HCT116 (cell line): ENCODE measurements around the gene DIP2A. TPM values are rescaled to one million over a fixed set of nuclear protein-coding genes. Genes with fewer than 3 reads are reported as not detected.

ENCODE experiments used
- ATAC-seq: fragments of 200-7000 bp; cut with Tn5 transposase; 2 replicates; pipeline ENCODE4 v1.9.1; 2020; ENCODE audit warnings: mild to moderate bottlenecking, moderate library complexity
- BruUV-seq: library from RNA; stranded (reverse); fragments of 400-500 nt; replicated peaks from 2 replicates; lab custom pipeline; 2021; lab: Mats Ljungman, UMichigan
- CTCF ChIA-PET: fragments of 300-600 bp; sonication (Branson Sonifier 250); formaldehyde crosslinking; loops from one replicate; lab custom pipeline; 2021; ENCODE audit warnings: antibody characterized with exemption; lab: Charles Lee
- POLR2A ChIA-PET: fragments of 300-600, 350-600 bp; sonication (Branson Sonifier 250); formaldehyde crosslinking; loops from one replicate; lab custom pipeline; 2021; ENCODE audit warnings: antibody characterized with exemption; lab: Charles Lee
- RAD21 ChIA-PET, 2 experiments: fragments of 300-600 bp; sonication (Branson Sonifier 250); formaldehyde crosslinking; loops; one replicate each; lab custom pipeline; 2023; ENCODE audit warnings: low total read pairs in 2 of 2; ENCODE audit not compliant: uncharacterized antibody in 2 of 2, unreplicated experiment in 2 of 2, low non-redundant PET in 1 of 2; lab: Charles Lee
- DNase-seq: peaks from one replicate; pipeline ENCODE4 v3.0.0-alpha.2; 2010; ENCODE audit warnings: low read depth, low spot score
- H2AFZ ChIP-seq: fragments of 200-600 bp; shearing (Covaris generic), sonication (generic); 2 replicates; pipeline ENCODE4 v1.6.1; 2017; ENCODE audit warnings: low read depth, mixed run types, mixed read lengths, antibody characterized with exemption, low read length; ENCODE audit not compliant: poor library complexity, severe bottlenecking
- H3K27ac ChIP-seq: 2 replicates; pipeline ENCODE4 v1.5.1; 2012; ENCODE audit warnings: low read depth, low read length
- H3K27me3 ChIP-seq: fragments of 200-600 bp; sonication (generic); 2 replicates; pipeline ENCODE4 v1.6.1; 2016; ENCODE audit warnings: mixed run types, low read length, mixed read lengths; ENCODE audit not compliant: insufficient read depth
- H3K36me3 ChIP-seq, 2 experiments: fragments of 200-500 bp in 1 of 2; fragments of 200-600 bp in 1 of 2; sonication (Bioruptor generic) in 1 of 2; sonication (generic) in 1 of 2; 2 replicates each; pipeline versions ENCODE4 v1.5.1 to v1.6.1; 2014 to 2016; ENCODE audit warnings: low read length in 2 of 2, inconsistent platforms in 1 of 2, mixed read lengths in 1 of 2, mixed run types in 1 of 2; ENCODE audit not compliant: insufficient read depth in 2 of 2, control insufficient read depth in 1 of 2
- H3K4me1 ChIP-seq, 2 experiments: fragments of 200-600 bp in 1 of 2; sonication (generic) in 1 of 2; 2 replicates each; pipeline versions ENCODE4 v1.5.1 to v1.6.1; 2012 to 2017; ENCODE audit warnings: low read length in 2 of 2, inconsistent platforms in 1 of 2, mild to moderate bottlenecking in 1 of 2, mixed read lengths in 1 of 2, mixed run types in 1 of 2, moderate library complexity in 1 of 2; ENCODE audit not compliant: insufficient read depth in 2 of 2, control insufficient read depth in 1 of 2
- H3K4me2 ChIP-seq: fragments of 200-600 bp; sonication (generic); 2 replicates; pipeline ENCODE4 v1.6.1; 2017; ENCODE audit warnings: mixed run types, low read length, mixed read lengths
- H3K4me3 ChIP-seq, 2 experiments: fragments of 200-600 bp in 1 of 2; sonication (generic) in 1 of 2; replicated peaks in 1 of 2; 2 replicates each; pipeline ENCODE4 v1.5.1; 2011 to 2016; ENCODE audit warnings: low read length in 2 of 2, control low read depth in 1 of 2, low read depth in 1 of 2, mild to moderate bottlenecking in 1 of 2, mixed read lengths in 1 of 2, mixed run types in 1 of 2
- H3K79me2 ChIP-seq: fragments of 200-600 bp; sonication (generic); 2 replicates; pipeline ENCODE4 v1.6.1; 2017; ENCODE audit warnings: mild to moderate bottlenecking, mixed run types, low read length, moderate library complexity, mixed read lengths; ENCODE audit not compliant: insufficient read depth
- H3K9ac ChIP-seq: fragments of 200-600 bp; sonication (generic); 2 replicates; pipeline ENCODE4 v1.6.1; 2016; ENCODE audit warnings: low read length, mixed read lengths
- H3K9me2 ChIP-seq: fragments of 200-600 bp; sonication (generic), shearing (Covaris generic); 2 replicates; pipeline ENCODE4 v1.6.1; 2017; ENCODE audit warnings: mixed run types, mild to moderate bottlenecking, moderate library complexity; ENCODE audit not compliant: insufficient read depth
- H3K9me3 ChIP-seq, 2 experiments: fragments of 200-500 bp in 1 of 2; fragments of 200-600 bp in 1 of 2; sonication (Bioruptor generic) in 1 of 2; sonication (generic) in 1 of 2; 2 replicates each; pipeline ENCODE4 v1.6.1; 2014 to 2017; ENCODE audit warnings: low read length in 2 of 2, mixed read lengths in 2 of 2, inconsistent platforms in 1 of 2, low read depth in 1 of 2, mild to moderate bottlenecking in 1 of 2, mixed run types in 1 of 2, moderate library complexity in 1 of 2; ENCODE audit not compliant: control insufficient read depth in 1 of 2, insufficient read depth in 1 of 2
- H4K20me1 ChIP-seq: fragments of 200-600 bp; sonication (generic), shearing (Covaris generic); 2 replicates; pipeline ENCODE4 v1.6.1; 2017; ENCODE audit warnings: mixed run types, mild to moderate bottlenecking, moderate library complexity; ENCODE audit not compliant: insufficient read depth
- CBX3 ChIP-seq: IDR thresholded peaks from 2 replicates; pipeline ENCODE4 v1.6.1; 2012; ENCODE audit warnings: low read depth
- CEBPB ChIP-seq: IDR thresholded peaks from 2 replicates; pipeline ENCODE4 v1.6.1; 2012; ENCODE audit warnings: low read depth
- ELF1 ChIP-seq: IDR thresholded peaks from 2 replicates; pipeline ENCODE4 v1.6.1; 2012; ENCODE audit warnings: low read depth, borderline replicate concordance
- EZH2 ChIP-seq: fragments of 200-600 bp; sonication (generic); IDR thresholded peaks from 2 replicates; pipeline ENCODE4 v1.6.1; 2017; ENCODE audit warnings: antibody characterized with exemption, mixed run types
- EZH2phosphoT487 ChIP-seq: fragments of 200-600 bp; IDR thresholded peaks from 2 replicates; pipeline ENCODE4 v1.6.1; 2018; ENCODE audit warnings: antibody characterized with exemption, borderline replicate concordance
- FOSL1 ChIP-seq: IDR thresholded peaks from 2 replicates; pipeline ENCODE4 v1.6.1; 2012; ENCODE audit warnings: low read depth
- MAX ChIP-seq: IDR thresholded peaks from 2 replicates; pipeline ENCODE4 v1.6.1; 2012
- POLR2AphosphoS5 ChIP-seq: IDR thresholded peaks from 2 replicates; pipeline ENCODE4 v1.6.1; 2011; ENCODE audit warnings: mild to moderate bottlenecking, low read depth, low read length, moderate library complexity
- REST ChIP-seq: IDR thresholded peaks from 2 replicates; pipeline ENCODE4 v1.6.1; 2012; ENCODE audit warnings: low read depth
- SP1 ChIP-seq: IDR thresholded peaks from 2 replicates; pipeline ENCODE4 v1.6.1; 2012; ENCODE audit warnings: low read depth
- SRF ChIP-seq: IDR thresholded peaks from 2 replicates; pipeline ENCODE4 v1.6.1; 2012; ENCODE audit warnings: low read depth
- TCF7L2 ChIP-seq: IDR thresholded peaks from 2 replicates; pipeline ENCODE4 v1.7.0; 2011; ENCODE audit warnings: borderline replicate concordance, inconsistent platforms; ENCODE audit not compliant: insufficient read depth, insufficient read length; ENCODE audit errors: extremely low read depth
- YY1 ChIP-seq: IDR thresholded peaks from 2 replicates; pipeline ENCODE4 v1.6.1; 2011; ENCODE audit warnings: low read length, low read depth, moderate library complexity, mild to moderate bottlenecking; ENCODE audit not compliant: insufficient replicate concordance; ENCODE audit errors: extremely low read depth
- ZFX ChIP-seq: fragments of 450-650 bp; IDR thresholded peaks from 2 replicates; pipeline ENCODE4 v1.6.1; 2017
- ZNF274 ChIP-seq: fragments of 200-500 bp; sonication (Bioruptor generic); IDR thresholded peaks from 2 replicates; pipeline ENCODE4 v1.6.1; 2014; ENCODE audit warnings: mild to moderate bottlenecking, low read depth, low read length, inconsistent platforms
- intact Hi-C: fragments of 100-400 bp; cut with micrococcal nuclease; formaldehyde crosslinking; loops from 2 replicates; pipeline ENCODE4 v1.10.0; 2022
- total RNA-seq: library from RNA; stranded (reverse); gene quantifications from one replicate; pipeline ENCODE4 v1.2.1, GENCODE V29; 2021; ENCODE audit not compliant: unreplicated experiment
- TF ChIP-seq, protein P1 (sequence below): IDR thresholded peaks from 2 replicates; pipeline ENCODE4 v1.6.1; 2011; ENCODE audit warnings: mild to moderate bottlenecking, low read length, moderate library complexity; ENCODE audit not compliant: insufficient replicate concordance; ENCODE audit errors: extremely low read depth
- TF ChIP-seq, protein P2 (sequence below): IDR thresholded peaks from 2 replicates; pipeline ENCODE4 v1.6.1; 2012

The DIP2A gene
- total RNA-seq, 1 experiment from 2014 or later: 39.9 TPM

DNA sequence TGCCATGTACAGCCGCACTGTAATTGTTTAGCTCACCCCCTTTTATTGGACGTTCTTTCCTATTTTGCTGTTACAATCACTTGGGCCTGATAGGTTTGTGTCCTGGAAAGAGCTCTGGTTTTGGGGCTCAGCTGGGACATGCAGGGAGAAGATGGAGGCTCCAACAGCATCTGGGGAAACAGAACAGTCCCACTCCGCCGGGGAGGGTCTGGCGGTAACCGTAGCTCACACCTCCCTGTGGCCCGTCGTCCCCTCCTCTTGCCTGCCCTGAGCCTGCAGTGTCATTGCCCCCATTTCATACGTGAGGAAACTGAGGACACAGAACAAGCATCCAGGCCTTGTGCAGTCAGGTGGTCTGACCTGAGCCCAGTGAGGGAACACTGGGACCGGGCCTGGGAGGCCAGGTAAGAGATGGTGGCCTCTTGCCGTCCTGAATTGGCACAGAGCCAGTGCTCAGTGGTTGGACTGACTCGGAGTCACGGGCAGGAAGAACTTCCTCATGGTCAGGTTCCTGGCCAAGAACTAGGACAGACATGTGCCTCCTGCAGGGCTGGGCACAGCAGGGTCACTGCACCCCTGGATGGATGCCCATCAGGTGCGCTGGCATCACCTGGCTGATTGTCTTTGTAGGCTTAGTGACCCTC, 104.4 kb downstream of the DIP2A start:
- DNase-seq (no peak), ATAC-seq (no peak)
- H3K27ac ChIP-seq: no peak overlapping the region
- BruUV-seq: no TSS peak
- no peaks in the 10 kb centered on the region for H3K9me3 ChIP-seq
- H3K36me3 ChIP-seq: peaks cover 6 to 12% of the 10 kb centered on the region in 2 experiments; a peak in 3 of 4 replicates
- H3K4me3 ChIP-seq: no peak overlapping the region
- no peak overlapping the region for H3K9ac ChIP-seq
- no peaks in the 10 kb centered on the region for H4K20me1 ChIP-seq
- no peaks in the 10 kb centered on the region for H3K79me2 ChIP-seq
- RAD21 ChIA-PET: no interaction called here
- H3K27me3 ChIP-seq: no peaks in the 10 kb centered on the region
- H3K4me1 ChIP-seq: no peaks in the 10 kb centered on the region
- TF ChIP-seq TCF7L2: no peak
- no peak for TF ChIP-seq YY1
- TF ChIP-seq FOSL1: no peak
- no peak for TF ChIP-seq MAX
- TF ChIP-seq ZFX: no peak
- no peak for TF ChIP-seq EZH2
- TF ChIP-seq ZNF274: no peak
- TF ChIP-seq EZH2phosphoT487: no peak
- TF ChIP-seq, protein P1, sequence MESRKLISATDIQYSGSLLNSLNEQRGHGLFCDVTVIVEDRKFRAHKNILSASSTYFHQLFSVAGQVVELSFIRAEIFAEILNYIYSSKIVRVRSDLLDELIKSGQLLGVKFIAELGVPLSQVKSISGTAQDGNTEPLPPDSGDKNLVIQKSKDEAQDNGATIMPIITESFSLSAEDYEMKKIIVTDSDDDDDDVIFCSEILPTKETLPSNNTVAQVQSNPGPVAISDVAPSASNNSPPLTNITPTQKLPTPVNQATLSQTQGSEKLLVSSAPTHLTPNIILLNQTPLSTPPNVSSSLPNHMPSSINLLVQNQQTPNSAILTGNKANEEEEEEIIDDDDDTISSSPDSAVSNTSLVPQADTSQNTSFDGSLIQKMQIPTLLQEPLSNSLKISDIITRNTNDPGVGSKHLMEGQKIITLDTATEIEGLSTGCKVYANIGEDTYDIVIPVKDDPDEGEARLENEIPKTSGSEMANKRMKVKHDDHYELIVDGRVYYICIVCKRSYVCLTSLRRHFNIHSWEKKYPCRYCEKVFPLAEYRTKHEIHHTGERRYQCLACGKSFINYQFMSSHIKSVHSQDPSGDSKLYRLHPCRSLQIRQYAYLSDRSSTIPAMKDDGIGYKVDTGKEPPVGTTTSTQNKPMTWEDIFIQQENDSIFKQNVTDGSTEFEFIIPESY: no peak
- no peak for TF ChIP-seq CEBPB
- TF ChIP-seq ELF1: no peak
- TF ChIP-seq, protein P2, sequence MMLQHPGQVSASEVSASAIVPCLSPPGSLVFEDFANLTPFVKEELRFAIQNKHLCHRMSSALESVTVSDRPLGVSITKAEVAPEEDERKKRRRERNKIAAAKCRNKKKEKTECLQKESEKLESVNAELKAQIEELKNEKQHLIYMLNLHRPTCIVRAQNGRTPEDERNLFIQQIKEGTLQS: no peak
- no peak for TF ChIP-seq SRF
- no peak for TF ChIP-seq REST
- TF ChIP-seq CBX3: no peak
- no peak for TF ChIP-seq SP1
- TF ChIP-seq POLR2AphosphoS5: no peak
- TF ChIP-seq, all 23 proteins: peak for 0
- intact Hi-C loops: no loop called here
- Histone ChIP-seq H2AFZ (no peak overlapping the region), H3K4me2 (no peak overlapping the region), H3K9me2 (no peaks in the 10 kb centered on the region)
- ChIA-PET CTCF (no interaction called here), POLR2A (no interaction called here)
